ENCODE measurements around the gene CST9. TPM values are rescaled to one million over a fixed set of nuclear protein-coding genes. Genes with fewer than 3 reads are reported as not detected.

The CST9 gene
- total and polyA plus RNA-seq, 2 of the 8 experiments (the other 6 are each of a cell fraction or from before 2014, with no cell fraction given): 0.05 to 0.19 TPM

- H4K20me1 ChIP-seq (replicated peaks in 1 of 2; ENCODE audit: control insufficient read depth in 1 of 2, insufficient read depth in 2 of 2, low read length in 2 of 2): no peaks in the 10 kb centered on the region
- peak overlapping the region; percentile 23; the same call in 1 of the 2 replicates for H4K8ac ChIP-seq (ENCODE audit: extremely low read depth, insufficient read depth, low read length)
- H3K79me1 ChIP-seq (ENCODE audit: low read depth, low read length): no peaks in the 10 kb centered on the region
- no peak overlapping the region for H3K14ac ChIP-seq (ENCODE audit: insufficient read length)
- ChIA-PET CTCF (ENCODE audit: partially characterized antibody) (interaction anchor here (0.7 to 6.3 kb wide), 14 partner anchors 11 to 245 kb away, joined by 3 to 99 read pairs (median 3); partner anchors contain the start of gene CST11), POLR2A (ENCODE audit: partially characterized antibody) (interaction anchor here (0.9 to 1.2 kb wide), 3 partner anchors 19 to 24 kb away, joined by 3 to 4 read pairs (median 4); no protein-coding TSS in a partner anchor)
- no peak overlapping the region for H2BK15ac ChIP-seq (ENCODE audit: low read length)
- no peak overlapping the region for H3K4ac ChIP-seq (replicated peaks; ENCODE audit: insufficient read length, low read depth, low read length)
- peak; percentile 53 to 60 (median 59) for TF ChIP-seq CTCF (IDR thresholded peaks at IDR 0.05; ENCODE audit: control extremely low read depth in 1 of 3, insufficient read depth in 1 of 3, low read depth in 1 of 3, low read length in 3 of 3)
- peak; percentile 34; the same call in 1 of the 2 replicates for TF ChIP-seq TEAD4 (IDR thresholded peaks at IDR 0.05; ENCODE audit: low read depth, low read length)
- TF ChIP-seq ATF3 (IDR thresholded peaks at IDR 0.05; ENCODE audit: insufficient read depth, low read depth, low read length): no peak
- TF ChIP-seq RAD21 (IDR thresholded peaks at IDR 0.05 in 1 of 2, conservative IDR thresholded peaks at IDR 0.05 in 1 of 2; ENCODE audit: low read depth in 2 of 2, low read length in 2 of 2): peak; percentile 68 to 78
- no peak overlapping the region for H3K56ac ChIP-seq (replicated peaks; ENCODE audit: insufficient read length, low read depth, low read length)
- H3K27ac ChIP-seq (ENCODE audit: low read depth, low read length): no peak overlapping the region
- peak overlapping the region; percentile 50; the same call in 1 of the 2 replicates for H2BK20ac ChIP-seq (ENCODE audit: low read length)
- H2BK5ac ChIP-seq (ENCODE audit: low read depth, low read length): peak overlapping the region; percentile 14; the same call in 1 of the 2 replicates
- no peak overlapping the region for H2BK120ac ChIP-seq (replicated peaks; ENCODE audit: low read depth, low read length)
- H3K4me2 ChIP-seq (ENCODE audit: insufficient read depth in 1 of 2, low read depth in 2 of 2, low read length in 2 of 2): no peak overlapping the region
- H4K91ac ChIP-seq (replicated peaks; ENCODE audit: insufficient read length, low read length): no peak overlapping the region
- DNase-seq (ENCODE audit: low read depth in 1 of 2, low spot score in 2 of 2): peak in 1 of 2 experiments; percentile 57
- H3K23ac ChIP-seq (ENCODE audit: insufficient read length): no peak overlapping the region
- 76% methylated on average over 5 of the region's 5 CpGs; no CpG with 5 or more reads in 1 of the 2 experiments for WGBS, 2 experiments (ENCODE audit: extremely low coverage in 1 of 2, insufficient coverage in 1 of 2, insufficient read length in 1 of 2, insufficient replicate concordance in 2 of 2, low coverage in 1 of 2, low lambda C conversion rate in 2 of 2, missing lambda C conversion rate in 1 of 2)
- no peak overlapping the region for H2AFZ ChIP-seq (ENCODE audit: low read length)
- H3K18ac ChIP-seq (ENCODE audit: extremely low read depth, low read length): no peak overlapping the region
- no peak for FAIRE-seq
- H3K9ac ChIP-seq (replicated peaks in 1 of 4; ENCODE audit: extremely low read depth in 1 of 4, low read depth in 3 of 4, low read length in 3 of 4): no peak overlapping the region
- H2AK5ac ChIP-seq (ENCODE audit: low read depth, low read length): no peak overlapping the region
- H3K9me3 ChIP-seq (ENCODE audit: insufficient read depth in 2 of 2, low read depth in 1 of 2, low read length in 1 of 2): peaks cover 0 to 11% of the 10 kb centered on the region in 2 experiments; a peak in 1 of 4 replicates
- H3K4me3 ChIP-seq (ENCODE audit: extremely low read depth in 1 of 4, insufficient read depth in 2 of 4, low read depth in 3 of 4, low read length in 4 of 4): no peak overlapping the region
- no peaks in the 10 kb centered on the region for H3K36me3 ChIP-seq (ENCODE audit: control insufficient read depth in 2 of 4, insufficient read depth in 4 of 4, low read length in 3 of 4)
- H3K23me2 ChIP-seq (ENCODE audit: low read depth, low read length): no peaks in the 10 kb centered on the region
- H3K4me1 ChIP-seq (replicated peaks in 1 of 4; ENCODE audit: control insufficient read depth in 3 of 4, insufficient read depth in 4 of 4, low read length in 3 of 4): peaks cover 0 to 2% (median 0%) of the 10 kb centered on the region in 4 experiments; a peak in 1 of 7 replicates
- no peak overlapping the region for H4K5ac ChIP-seq (ENCODE audit: insufficient read length, low read depth, low read length)
- H3K79me2 ChIP-seq (ENCODE audit: control insufficient read depth in 1 of 2, insufficient read depth in 2 of 2, low read length in 2 of 2): no peaks in the 10 kb centered on the region
- H2BK12ac ChIP-seq (ENCODE audit: low read depth, low read length): no peak overlapping the region; the same call in 1 of the 2 replicates
- no peaks in the 10 kb centered on the region; a peak in 1 of 7 replicates for H3K27me3 ChIP-seq (replicated peaks in 1 of 4; ENCODE audit: control insufficient read depth in 3 of 4, extremely low read depth in 1 of 4, insufficient read depth in 3 of 4, low read length in 3 of 4)
Observed at GRCh38 chr20:23584434-23585199, 21.1 kb downstream of the CST9 start.
